Measurements from ENCODE around the gene COBL.

COBL gene

GRCh38 chr7:51290304-51290637 is 26.3 kb downstream of the COBL start:
- Histone ChIP-seq H3K27ac (ENCODE audit: low read depth, low read length) (no peak overlapping the region), H3K9me3 (ENCODE audit: control insufficient read depth, insufficient read depth, low read length) (no peaks in the 10 kb centered on the region), H3K4me1 (ENCODE audit: control insufficient read depth, low read length) (no peaks in the 10 kb centered on the region), H3F3A (ENCODE audit: control insufficient read depth, insufficient read depth) (no peaks in the 10 kb centered on the region), H3K4me3 (ENCODE audit: low read length) (no peak overlapping the region), H3K79me2 (ENCODE audit: control insufficient read depth, low read length) (no peaks in the 10 kb centered on the region), H3K36me3 (ENCODE audit: control insufficient read depth, low read length) (no peaks in the 10 kb centered on the region), H3K4me2 (ENCODE audit: low read length) (no peak overlapping the region), H3K27me3 (ENCODE audit: control insufficient read depth, low read length) (no peaks in the 10 kb centered on the region), H4K20me1 (ENCODE audit: control insufficient read depth, insufficient read depth, low read depth, low read length) (no peaks in the 10 kb centered on the region), H3K9me2 (replicated peaks; ENCODE audit: control insufficient read depth, low read length) (no peaks in the 10 kb centered on the region)
- TF ChIP-seq EZH2phosphoT487 (IDR thresholded peaks at IDR 0.05; ENCODE audit: borderline replicate concordance, low read length) = no peak
- no peak for TF ChIP-seq CTCF (IDR thresholded peaks at IDR 0.05; ENCODE audit: low read depth, low read length, poor library complexity, severe bottlenecking)

- Histone ChIP-seq H3K4me1 (ENCODE audit: control insufficient read depth, low read length) (no peaks in the 10 kb centered on the region), H3K9me2 (replicated peaks; ENCODE audit: control insufficient read depth, low read length) (no peaks in the 10 kb centered on the region), H3K4me2 (ENCODE audit: low read length) (no peak overlapping the region), H3K27ac (ENCODE audit: low read depth, low read length) (no peak overlapping the region), H3K4me3 (ENCODE audit: low read length) (no peak overlapping the region), H3K79me2 (ENCODE audit: control insufficient read depth, low read length) (no peaks in the 10 kb centered on the region), H3K27me3 (ENCODE audit: control insufficient read depth, low read length) (no peaks in the 10 kb centered on the region), H3K9me3 (ENCODE audit: control insufficient read depth, insufficient read depth, low read length) (no peaks in the 10 kb centered on the region), H3K36me3 (ENCODE audit: control insufficient read depth, low read length) (no peaks in the 10 kb centered on the region), H3F3A (ENCODE audit: control insufficient read depth, insufficient read depth) (no peaks in the 10 kb centered on the region), H4K20me1 (ENCODE audit: control insufficient read depth, insufficient read depth, low read depth, low read length) (no peaks in the 10 kb centered on the region)
- TF ChIP-seq CTCF (IDR thresholded peaks at IDR 0.05; ENCODE audit: low read depth, low read length, poor library complexity, severe bottlenecking) (no peak), EZH2phosphoT487 (IDR thresholded peaks at IDR 0.05; ENCODE audit: borderline replicate concordance, low read length) (no peak)
These were observed 26.8 kb downstream of the COBL start for GRCh38 chr7:51289623-51290303.

- no peaks in the 10 kb centered on the region for H4K20me1 ChIP-seq (ENCODE audit: control insufficient read depth, insufficient read depth, low read depth, low read length)
- TF ChIP-seq CTCF (IDR thresholded peaks at IDR 0.05; ENCODE audit: low read depth, low read length, poor library complexity, severe bottlenecking) (no peak), EZH2phosphoT487 (IDR thresholded peaks at IDR 0.05; ENCODE audit: borderline replicate concordance, low read length) (no peak)
- H3K36me3 ChIP-seq (ENCODE audit: control insufficient read depth, low read length) = no peaks in the 10 kb centered on the region
- H3K4me3 ChIP-seq (ENCODE audit: low read length) = no peak overlapping the region
- H3K27ac ChIP-seq (ENCODE audit: low read depth, low read length) = no peak overlapping the region
- H3K4me2 ChIP-seq (ENCODE audit: low read length) = no peak overlapping the region
- no peaks in the 10 kb centered on the region for H3K9me3 ChIP-seq (ENCODE audit: control insufficient read depth, insufficient read depth, low read length)
- no peaks in the 10 kb centered on the region for H3K9me2 ChIP-seq (replicated peaks; ENCODE audit: control insufficient read depth, low read length)
- no peaks in the 10 kb centered on the region for H3K27me3 ChIP-seq (ENCODE audit: control insufficient read depth, low read length)
- no peaks in the 10 kb centered on the region for H3K79me2 ChIP-seq (ENCODE audit: control insufficient read depth, low read length)
- H3K4me1 ChIP-seq (ENCODE audit: control insufficient read depth, low read length) = no peaks in the 10 kb centered on the region
- no peaks in the 10 kb centered on the region for H3F3A ChIP-seq (ENCODE audit: control insufficient read depth, insufficient read depth)
These were observed 27.6 kb downstream of the COBL start for GRCh38 chr7:51288896-51289622.
